H9 (cell line): ENCODE measurements around the gene DISC1. TPM values are rescaled to one million over a fixed set of nuclear protein-coding genes. Genes with fewer than 3 reads are reported as not detected.

Source experiments
- DNase-seq: peaks from one replicate; pipeline ENCODE4 v3.0.0-alpha.2; 2017
- H2AFZ ChIP-seq: one replicate; pipeline ENCODE4 v1.6.1; 2013; ENCODE audit warnings: mild to moderate bottlenecking, low read length, control low read depth, moderate library complexity
- H2AK5ac ChIP-seq: 2 replicates; pipeline ENCODE4 v1.6.1; 2013; ENCODE audit warnings: low read length, control low read depth, mixed read lengths; ENCODE audit not compliant: insufficient read length
- H2BK120ac ChIP-seq: one replicate; pipeline ENCODE4 v1.6.1; 2013; ENCODE audit warnings: low read depth, mild to moderate bottlenecking, low read length, control low read depth, inconsistent platforms; ENCODE audit not compliant: poor library complexity, severe bottlenecking
- H2BK12ac ChIP-seq: 2 replicates; pipeline ENCODE4 v1.6.1; 2013; ENCODE audit warnings: low read length, control low read depth, mixed read lengths, low read depth; ENCODE audit not compliant: insufficient read length
- H2BK15ac ChIP-seq: 2 replicates; pipeline ENCODE4 v1.6.1; 2013; ENCODE audit warnings: low read depth, low read length, control low read depth
- H2BK20ac ChIP-seq: one replicate; pipeline ENCODE4 v1.6.1; 2013; ENCODE audit warnings: low read depth, mild to moderate bottlenecking, low read length, control low read depth, inconsistent platforms; ENCODE audit not compliant: poor library complexity, severe bottlenecking
- H2BK5ac ChIP-seq: 2 replicates; pipeline ENCODE4 v1.6.1; 2013; ENCODE audit warnings: low read length, control low read depth, mixed read lengths; ENCODE audit not compliant: insufficient read length
- H3K14ac ChIP-seq: 2 replicates; pipeline ENCODE4 v1.6.1; 2013; ENCODE audit warnings: low read length, control low read depth; ENCODE audit not compliant: insufficient read depth
- H3K18ac ChIP-seq: 2 replicates; pipeline ENCODE4 v1.6.1; 2013; ENCODE audit warnings: low read depth, mild to moderate bottlenecking, mixed read lengths, low read length, control low read depth; ENCODE audit not compliant: insufficient read length
- H3K23ac ChIP-seq: 2 replicates; pipeline ENCODE4 v1.6.1; 2013; ENCODE audit warnings: low read length, control low read depth, mixed read lengths, low read depth; ENCODE audit not compliant: insufficient read length
- H3K23me2 ChIP-seq: 2 replicates; pipeline ENCODE4 v1.6.1; 2013; ENCODE audit warnings: low read depth, mild to moderate bottlenecking, mixed read lengths, low read length, control low read depth; ENCODE audit not compliant: insufficient read length, poor library complexity, severe bottlenecking
- H3K27ac ChIP-seq: 2 replicates; pipeline ENCODE4 v1.5.1; 2013; ENCODE audit warnings: low read length, control low read depth, mixed read lengths, low read depth; ENCODE audit not compliant: insufficient read length
- H3K27me3 ChIP-seq: 2 replicates; pipeline ENCODE4 v1.6.1; 2013; ENCODE audit warnings: low read length, control low read depth, inconsistent platforms; ENCODE audit not compliant: insufficient read depth
- H3K4ac ChIP-seq: 2 replicates; pipeline ENCODE4 v1.6.1; 2013; ENCODE audit warnings: low read depth, mild to moderate bottlenecking, control low read depth, inconsistent platforms, low read length, moderate library complexity
- H3K4me1 ChIP-seq: 2 replicates; pipeline ENCODE4 v1.6.1; 2013; ENCODE audit warnings: low read length, control low read depth, inconsistent platforms; ENCODE audit not compliant: insufficient read depth
- H3K4me2 ChIP-seq: 2 replicates; pipeline ENCODE4 v1.6.1; 2013; ENCODE audit warnings: low read length, control low read depth, mixed read lengths; ENCODE audit not compliant: insufficient read length, insufficient read depth
- H3K56ac ChIP-seq: 2 replicates; pipeline ENCODE4 v1.6.1; 2013; ENCODE audit warnings: low read depth, mild to moderate bottlenecking, mixed read lengths, low read length, control low read depth; ENCODE audit not compliant: insufficient read length
- H3K79me1 ChIP-seq: 2 replicates; pipeline ENCODE4 v1.6.1; 2013; ENCODE audit warnings: low read depth, mild to moderate bottlenecking, moderate library complexity, low read length, control low read depth, inconsistent platforms; ENCODE audit not compliant: insufficient read depth, poor library complexity, severe bottlenecking
- H3K79me2 ChIP-seq: 2 replicates; pipeline ENCODE4 v1.6.1; 2013; ENCODE audit warnings: low read length, control low read depth, inconsistent platforms; ENCODE audit not compliant: insufficient read depth
- H3K9ac ChIP-seq: 2 replicates; pipeline ENCODE4 v1.6.1; 2013; ENCODE audit warnings: low read length, control low read depth, mixed read lengths; ENCODE audit not compliant: insufficient read length; ENCODE audit errors: extremely low read depth
- H3K9me3 ChIP-seq: one replicate; pipeline ENCODE4 v1.6.1; 2013; ENCODE audit warnings: low read depth, low read length, inconsistent platforms; ENCODE audit not compliant: control insufficient read depth
- H3T11ph ChIP-seq: one replicate; pipeline ENCODE4 v1.6.1; 2013; ENCODE audit warnings: mild to moderate bottlenecking, low read length, control low read depth, inconsistent platforms
- H4K20me1 ChIP-seq: one replicate; pipeline ENCODE4 v1.6.1; 2013; ENCODE audit not compliant: control insufficient read depth, insufficient read length, insufficient read depth
- H4K5ac ChIP-seq: 2 replicates; pipeline ENCODE4 v1.6.1; 2013; ENCODE audit warnings: low read depth, mild to moderate bottlenecking, mixed read lengths, low read length, control low read depth; ENCODE audit not compliant: insufficient read length
- H4K8ac ChIP-seq: replicated peaks from 2 replicates; pipeline ENCODE4 v1.6.1; 2013; ENCODE audit warnings: low read length, control low read depth, mixed read lengths, low read depth; ENCODE audit not compliant: insufficient read length
- H4K91ac ChIP-seq: 2 replicates; pipeline ENCODE4 v1.6.1; 2013; ENCODE audit warnings: low read depth, mild to moderate bottlenecking, moderate library complexity, mixed read lengths, low read length, control low read depth; ENCODE audit not compliant: insufficient read length
- H3K27ac Mint-ChIP-seq, 3 experiments: 2 replicates in 2 of 3; 3 replicates in 1 of 3; pipeline ENCODE4 v1.8.0; 2020 to 2021; ENCODE audit warnings: mixed read lengths in 3 of 3, mild to moderate bottlenecking in 1 of 3, moderate library complexity in 1 of 3
- H3K27me3 Mint-ChIP-seq: 2 replicates; pipeline ENCODE4 v1.8.0; 2021; ENCODE audit warnings: low read depth, mild to moderate bottlenecking, moderate library complexity, mixed read lengths
- H3K36me3 Mint-ChIP-seq, 3 experiments: 2 replicates in 2 of 3; 3 replicates in 1 of 3; pipeline ENCODE4 v1.8.0; 2020 to 2021; ENCODE audit warnings: low read depth in 3 of 3, mixed read lengths in 3 of 3; ENCODE audit not compliant: insufficient read depth in 1 of 3
- H3K4me1 Mint-ChIP-seq, 2 experiments: 2 replicates each; pipeline ENCODE4 v1.8.0; 2020; ENCODE audit warnings: mixed read lengths in 2 of 2
- H3K4me3 Mint-ChIP-seq, 2 experiments: 2 replicates in 1 of 2; 3 replicates in 1 of 2; pipeline ENCODE4 v1.8.0; 2020 to 2021; ENCODE audit warnings: mild to moderate bottlenecking in 2 of 2, mixed read lengths in 2 of 2, moderate library complexity in 1 of 2
- H3K9me3 Mint-ChIP-seq, 2 experiments: 2 replicates in 1 of 2; 3 replicates in 1 of 2; pipeline ENCODE4 v1.8.0; 2020; ENCODE audit warnings: mild to moderate bottlenecking in 2 of 2, mixed read lengths in 2 of 2, moderate library complexity in 1 of 2
- CTCF ChIP-seq: fragments of 200-600 bp; sonication (generic); conservative IDR thresholded peaks from 3 replicates; pipeline ENCODE4 v1.8.0; 2021; ENCODE audit warnings: antibody characterized with exemption, mild to moderate bottlenecking
- WGBS: extraction: QIAGEN DNeasy Blood & Tissue Kit; methylation state at CpG from one replicate; pipeline ENCODE4 v1.1.7; 2013; ENCODE audit warnings: missing lambda C conversion rate, low lambda C conversion rate, mixed read lengths; ENCODE audit not compliant: insufficient read length; ENCODE audit errors: extremely low coverage; 5-methylcytosine and 5-hydroxymethylcytosine counted together
- total RNA-seq: library from RNA; stranded (reverse); gene quantifications from 2 replicates; pipeline ENCODE4 v1.2.1, GENCODE V29; 2021

DISC1 gene
- total RNA-seq, 1 experiment from 2014 or later: 2.5 TPM

GRCh38 chr1:231682779-231683178 lies 56.2 kb downstream of the DISC1 start:
- Histone ChIP-seq H4K91ac (no peak overlapping the region), H4K5ac (no peak overlapping the region), H3K4me1 (no peaks in the 10 kb centered on the region), H3K9me3 (no peaks in the 10 kb centered on the region), H3K23ac (no peak overlapping the region), H3K18ac (no peak overlapping the region), H2BK5ac (no peak overlapping the region), H2BK120ac (no peak overlapping the region), H3K27me3 (no peaks in the 10 kb centered on the region), H3T11ph (no peak overlapping the region), H3K23me2 (no peaks in the 10 kb centered on the region), H3K79me1 (no peaks in the 10 kb centered on the region), H2BK20ac (no peak overlapping the region), H2AK5ac (no peak overlapping the region), H3K14ac (no peak overlapping the region), H3K79me2 (no peaks in the 10 kb centered on the region), H3K27ac (no peak overlapping the region), H2AFZ (no peak overlapping the region), H3K4me2 (no peak overlapping the region), H3K4ac (no peak overlapping the region), H2BK12ac (no peak overlapping the region), H3K9ac (no peak overlapping the region), H4K8ac (no peak overlapping the region), H3K56ac (no peak overlapping the region), H4K20me1 (no peaks in the 10 kb centered on the region), H2BK15ac (no peak overlapping the region)
- H3K4me3 Mint-ChIP-seq: no peak overlapping the region
- no peak for DNase-seq
- no peak overlapping the region for H3K27ac Mint-ChIP-seq
- no CpG with 5 or more reads among the region's 3 CpGs for WGBS
- no peak for TF ChIP-seq CTCF
- H3K9me3 Mint-ChIP-seq: peaks cover 24 to 28% of the 10 kb centered on the region in 2 experiments
- H3K36me3 Mint-ChIP-seq: peaks cover 9 to 16% (median 11%) of the 10 kb centered on the region in 3 experiments
- peaks cover 0 to 3% of the 10 kb centered on the region in 2 experiments; a peak in 2 of 4 replicates for H3K4me1 Mint-ChIP-seq
- peaks cover 4% of the 10 kb centered on the region; the same call in 1 of the 2 replicates for H3K27me3 Mint-ChIP-seq
